Tibial nerve (tissue), 4 donors: ENCODE measurements around the gene MIEF1. TPM values are rescaled to one million over a fixed set of nuclear protein-coding genes. Genes with fewer than 3 reads are reported as not detected.

ENCODE experiments used
- DNase-seq, 2 donors: peaks; one replicate each; pipeline ENCODE4 v3.0.0-alpha.2; 2019; ENCODE audit warnings: low spot score in 2 of 2
- H3K27ac ChIP-seq, 4 donors: fragments of 200-600 bp; sonication (generic) in 3 of 4; one replicate each; pipeline ENCODE4 v1.5.1; 2017 to 2019; ENCODE audit warnings: mild to moderate bottlenecking in 1 of 4
- H3K27me3 ChIP-seq, 2 donors: fragments of 200-600 bp; sonication (generic) in 1 of 2; one replicate each; pipeline versions ENCODE4 v1.5.1 to v1.6.0; 2017 to 2019
- H3K36me3 ChIP-seq, 3 donors: fragments of 200-600 bp; sonication (generic); one replicate each; pipeline ENCODE4 v1.5.1; 2018 to 2019
- H3K4me1 ChIP-seq, 4 donors: fragments of 200-600 bp; sonication (generic) in 3 of 4; one replicate each; pipeline ENCODE4 v1.5.1; 2017 to 2019
- H3K4me3 ChIP-seq, 4 donors: fragments of 200-600 bp; sonication (generic) in 3 of 4; one replicate each; pipeline ENCODE4 v1.5.1; 2017 to 2019; ENCODE audit warnings: mild to moderate bottlenecking in 1 of 4, moderate library complexity in 1 of 4
- H3K9me3 ChIP-seq, 4 donors: fragments of 200-600 bp; sonication (generic) in 3 of 4; one replicate each; pipeline ENCODE4 v1.5.1; 2017 to 2019
- CTCF ChIP-seq, 5 experiments: fragments of 200-600 bp in 3 of 5; fragments of 450-650 bp in 2 of 5; sonication (generic) in 3 of 5; IDR thresholded peaks; one replicate each; pipeline ENCODE4 v1.5.1; 2016 to 2019; ENCODE audit warnings: antibody characterized with exemption in 5 of 5, mild to moderate bottlenecking in 3 of 5, moderate library complexity in 2 of 5
- EP300 ChIP-seq, 2 donors: sonication (generic); formaldehyde crosslinking; IDR thresholded peaks; one replicate each; pipeline ENCODE4 v1.6.1; 2017; ENCODE audit warnings: antibody characterized with exemption in 2 of 2, mild to moderate bottlenecking in 1 of 2
- POLR2A ChIP-seq, 2 donors: fragments of 450-650 bp; IDR thresholded peaks; one replicate each; pipeline ENCODE4 v1.6.1; 2017; ENCODE audit warnings: antibody characterized with exemption in 2 of 2, mild to moderate bottlenecking in 2 of 2, moderate library complexity in 2 of 2
- WGBS, 2 donors: methylation state at CpG; one replicate each; pipeline ENCODE4 v1.1.5; 2018; 5-methylcytosine and 5-hydroxymethylcytosine counted together
- total RNA-seq, 4 donors: library from RNA; depleted of rRNA; stranded (reverse); fragments of >200 nt; gene quantifications; one replicate each; pipeline ENCODE4 v1.1.0, GENCODE V29; 2016

MIEF1 gene
- total RNA-seq = 10 to 100 TPM; 18.0 to 38.2 (median 26.9) TPM

- Histone ChIP-seq H3K36me3 (peaks cover 0 to 34% (median 19%) of the 10 kb centered on the region in 3 donors), H3K4me1 (peaks cover 0 to 70% (median 26%) of the 10 kb centered on the region in 4 donors)
Measured at GRCh38 chr22:39502109-39502788, at the start of gene MIEF1. MIEF1 (plus strand) TSS chr22:39502290; CDS start chr22:39511295, 9,005 bp downstream.

GRCh38 chr22:39452740-39453040 lies 49.4 kb upstream of the MIEF1 start:
- Histone ChIP-seq H3K4me3 (no peak overlapping the region), H3K9me3 (no peaks in the 10 kb centered on the region), H3K4me1 (peaks cover 0 to 48% (median 19%) of the 10 kb centered on the region in 4 donors), H3K36me3 (no peaks in the 10 kb centered on the region), H3K27me3 (peaks cover 0 to 4% of the 10 kb centered on the region in 2 donors), H3K27ac (peak overlapping the region; percentile 56 to 95 (median 74))
- TF ChIP-seq EP300 (IDR thresholded peaks at IDR 0.05) = no peak
- TF ChIP-seq POLR2A (IDR thresholded peaks at IDR 0.05) = no peak
- no peak for TF ChIP-seq CTCF (IDR thresholded peaks at IDR 0.05)
- no peak for DNase-seq
- WGBS, 2 donors = 53 to 69% methylated on average over 6 of the region's 6 CpGs

More at GRCh38 chr22:39502109-39502788, at the start of gene MIEF1:
- Histone ChIP-seq H3K9me3 (no peaks in the 10 kb centered on the region), H3K27ac (peak within 1 kb of the TSS; percentile 76 to 97 (median 90)), H3K27me3 (no peaks in the 10 kb centered on the region), H3K4me3 (peak within 1 kb of the TSS; percentile 70 to 97 (median 88))
- peak; percentile 98 to 99 for DNase-seq
- peak in 1 of 5 experiments; percentile 30 for TF ChIP-seq CTCF (IDR thresholded peaks at IDR 0.05)
- TF ChIP-seq EP300 (IDR thresholded peaks at IDR 0.05) = peak; percentile 86 to 93
- no peak for TF ChIP-seq POLR2A (IDR thresholded peaks at IDR 0.05)
- WGBS, 2 donors = 0% methylated on average over 32 to 44 of the region's 58 CpGs

- Histone ChIP-seq H3K36me3 (no peaks in the 10 kb centered on the region), H3K27me3 (peaks cover 0 to 4% of the 10 kb centered on the region in 2 donors), H3K9me3 (no peaks in the 10 kb centered on the region), H3K4me3 (no peak overlapping the region), H3K4me1 (peaks cover 0 to 59% (median 19%) of the 10 kb centered on the region in 4 donors), H3K27ac (peak overlapping the region; percentile 56 to 95 (median 74))
- WGBS, 2 donors = 42 to 45% methylated on average over 8 to 9 of the region's 9 CpGs
- TF ChIP-seq CTCF (IDR thresholded peaks at IDR 0.05) (no peak), POLR2A (IDR thresholded peaks at IDR 0.05) (no peak), EP300 (IDR thresholded peaks at IDR 0.05) (no peak)
- no peak for DNase-seq
Measured at GRCh38 chr22:39453765-39454378, 48.2 kb upstream of the MIEF1 start.

- Histone ChIP-seq H3K4me1 (peaks cover 0 to 64% (median 17%) of the 10 kb centered on the region in 4 donors), H3K27me3 (peaks cover 0 to 4% of the 10 kb centered on the region in 2 donors), H3K36me3 (no peaks in the 10 kb centered on the region), H3K9me3 (no peaks in the 10 kb centered on the region), H3K27ac (peak overlapping the region; percentile 56 to 95 (median 74)), H3K4me3 (no peak overlapping the region)
- TF ChIP-seq POLR2A (IDR thresholded peaks at IDR 0.05) = peak in 1 of 2 donors; percentile 29
- TF ChIP-seq EP300 (IDR thresholded peaks at IDR 0.05) = peak; percentile 25 to 87
- no peak for TF ChIP-seq CTCF (IDR thresholded peaks at IDR 0.05)
- DNase-seq = no peak
- 31 to 34% methylated on average over 7 of the region's 7 CpGs for WGBS, 2 donors
Measured at GRCh38 chr22:39454385-39454871, 47.7 kb upstream of the MIEF1 start.
